Skeletal muscle tissue (tissue), 4 donors: ENCODE data around the gene SPRR1A. TPM values are rescaled to one million over a fixed set of nuclear protein-coding genes. Genes with fewer than 3 reads are reported as not detected.
"Not testable (repeated sequence)": the region's sequence is repeated elsewhere in the genome, so short reads cannot be mapped to it uniquely, and the experiment has no call there.

Experiments
- H3K27ac ChIP-seq: one replicate; pipeline ENCODE4 v1.7.0; 2013; ENCODE audit warnings: mild to moderate bottlenecking, low read depth, low read length, inconsistent platforms
- H3K27me3 ChIP-seq, 3 donors: one replicate each; pipeline ENCODE4 v1.7.0; 2013; ENCODE audit warnings: low read length in 3 of 3; ENCODE audit not compliant: control insufficient read depth in 3 of 3, insufficient read depth in 3 of 3
- H3K36me3 ChIP-seq, 3 donors: one replicate each; pipeline ENCODE4 v1.7.0; 2013; ENCODE audit warnings: low read length in 3 of 3; ENCODE audit not compliant: control insufficient read depth in 3 of 3, insufficient read depth in 3 of 3
- H3K4me1 ChIP-seq, 3 donors: one replicate each; pipeline ENCODE4 v1.7.0; 2013; ENCODE audit warnings: low read length in 3 of 3, mild to moderate bottlenecking in 3 of 3; ENCODE audit not compliant: control insufficient read depth in 3 of 3, insufficient read depth in 3 of 3
- H3K4me3 ChIP-seq, 3 donors: one replicate each; pipeline ENCODE4 v1.7.0; 2013; ENCODE audit warnings: low read length in 3 of 3
- H3K9ac ChIP-seq, 3 donors: one replicate each; pipeline ENCODE4 v1.7.0; 2013; ENCODE audit warnings: low read length in 3 of 3, mild to moderate bottlenecking in 3 of 3, moderate library complexity in 2 of 3, low read depth in 1 of 3
- H3K9me3 ChIP-seq, 3 donors: one replicate each; pipeline ENCODE4 v1.7.0; 2013; ENCODE audit warnings: low read length in 3 of 3; ENCODE audit not compliant: control insufficient read depth in 3 of 3
- total RNA-seq: library from RNA; depleted of rRNA; stranded (reverse); fragments of >200 nt; gene quantifications from one replicate; pipeline ENCODE4 v1.2.3, GENCODE V29; 2014
- donor health status: Osteomylitis.

SPRR1A gene
- total RNA-seq, 1 donor from 2014 or later, result not detected

DNA sequence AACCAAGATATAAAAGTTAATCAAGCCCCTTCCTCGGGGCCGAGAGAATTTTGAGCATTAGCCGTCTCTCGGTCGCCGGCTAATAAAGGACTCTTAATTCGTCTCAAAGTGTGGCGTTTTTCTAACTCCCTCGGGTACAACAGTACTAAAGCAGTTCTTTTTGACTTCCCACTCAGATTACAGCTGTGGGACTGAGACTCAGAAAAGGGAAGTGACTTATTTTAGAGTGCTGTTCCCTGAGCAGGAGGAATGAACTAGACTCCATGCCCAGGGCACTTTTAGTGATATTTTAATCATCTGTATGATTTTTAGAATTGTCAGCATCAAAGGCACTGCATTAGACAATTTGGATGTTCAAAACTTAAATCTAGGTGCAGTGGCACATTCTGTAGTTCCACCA is 38.5 kb downstream of the SPRR1A start:
- not testable (repeated sequence) for H3K4me3 ChIP-seq, H3K36me3 ChIP-seq, H3K9ac ChIP-seq, H3K4me1 ChIP-seq, H3K27ac ChIP-seq, H3K27me3 ChIP-seq, H3K9me3 ChIP-seq

- H3K27me3 ChIP-seq, result no peaks in the 10 kb centered on the region
- H3K36me3 ChIP-seq, result no peaks in the 10 kb centered on the region
- peaks cover 0 to 2% (median 0%) of the 10 kb centered on the region in 3 donors for H3K9me3 ChIP-seq
- no peaks in the 10 kb centered on the region for H3K4me1 ChIP-seq
- no peak overlapping the region for H3K4me3 ChIP-seq
- no peak overlapping the region for H3K27ac ChIP-seq
- H3K9ac ChIP-seq, result no peak overlapping the region
Observed at GRCh38 chr1:153023109-153023508, 39.2 kb downstream of the SPRR1A start.

DNA sequence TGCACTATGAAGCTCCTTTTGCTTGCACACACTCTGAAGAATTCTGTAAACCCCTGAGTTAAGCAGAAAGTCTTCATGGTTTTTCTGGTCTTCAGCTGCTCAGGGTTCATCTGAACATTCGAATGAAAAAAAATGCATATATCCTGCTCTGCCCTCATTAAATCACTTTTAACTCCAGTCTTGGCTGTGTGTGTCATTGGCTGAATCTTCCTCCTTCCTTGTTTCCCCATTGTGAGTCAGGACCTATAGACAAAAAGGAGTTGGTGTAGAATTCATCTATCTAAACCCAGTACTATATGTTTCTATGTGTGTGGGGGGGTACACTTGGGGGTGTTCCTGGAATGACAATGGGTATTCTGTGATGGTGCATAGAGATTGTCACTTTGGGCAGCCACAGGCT is 40.5 kb downstream of the SPRR1A start:
- Histone ChIP-seq H3K36me3 (no peaks in the 10 kb centered on the region), H3K4me3 (no peak overlapping the region), H3K27me3 (no peaks in the 10 kb centered on the region), H3K9ac (no peak overlapping the region), H3K9me3 (peaks cover 0 to 2% (median 0%) of the 10 kb centered on the region in 3 donors), H3K27ac (no peak overlapping the region), H3K4me1 (no peaks in the 10 kb centered on the region)

DNA sequence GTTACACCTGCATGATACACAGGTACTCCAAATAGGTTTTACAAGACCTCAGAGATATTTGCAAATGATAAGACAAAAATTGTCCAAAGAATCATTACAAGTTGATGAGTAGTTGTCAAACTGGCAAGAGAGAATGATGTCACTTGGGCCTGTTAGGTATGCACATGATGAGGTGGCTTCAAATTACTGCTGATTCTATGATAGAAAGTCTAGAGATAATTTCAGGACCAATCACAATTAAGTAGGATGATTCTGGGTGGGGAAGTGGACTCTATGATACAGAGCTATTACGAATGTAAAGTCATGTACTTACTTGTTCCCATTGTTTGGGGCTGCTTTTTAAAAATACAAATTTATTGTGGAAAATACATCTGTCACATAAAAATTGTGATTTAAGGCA is 41.9 kb downstream of the SPRR1A start:
- Histone ChIP-seq H3K36me3 (no peaks in the 10 kb centered on the region), H3K27me3 (no peaks in the 10 kb centered on the region), H3K9me3 (peaks cover 0 to 2% (median 0%) of the 10 kb centered on the region in 3 donors), H3K9ac (no peak overlapping the region), H3K4me1 (no peaks in the 10 kb centered on the region), H3K27ac (no peak overlapping the region), H3K4me3 (no peak overlapping the region)

- H3K9me3 ChIP-seq, result peaks cover 0 to 2% (median 0%) of the 10 kb centered on the region in 3 donors
- H3K27ac ChIP-seq, result no peak overlapping the region
- no peak overlapping the region for H3K9ac ChIP-seq
- no peak overlapping the region for H3K4me3 ChIP-seq
- no peaks in the 10 kb centered on the region for H3K4me1 ChIP-seq
- no peaks in the 10 kb centered on the region for H3K27me3 ChIP-seq
- no peaks in the 10 kb centered on the region for H3K36me3 ChIP-seq
Observed at GRCh38 chr1:153028766-153029165, 44.9 kb downstream of the SPRR1A start.

DNA sequence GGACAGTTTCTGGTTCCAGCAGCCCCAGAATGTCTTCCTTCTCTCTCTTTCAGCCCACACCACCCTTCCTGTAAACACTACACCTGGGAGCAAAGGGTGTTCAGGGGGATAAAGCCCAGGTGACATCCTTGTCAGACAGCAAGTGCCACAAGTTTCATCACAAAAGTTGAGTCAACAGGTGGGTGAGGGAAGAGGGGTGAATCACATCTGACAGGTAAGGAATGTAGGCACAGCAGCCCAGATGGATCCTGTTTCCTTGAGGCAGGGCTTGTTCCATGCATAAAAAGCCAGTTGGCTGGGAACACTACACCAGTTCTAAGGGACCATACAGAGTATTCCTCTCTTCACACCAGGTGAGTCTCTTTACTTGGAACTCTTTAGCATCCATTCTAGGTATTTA is 47.0 kb downstream of the SPRR1A start, which contains the start of gene SPRR1B:
Gene SPRR1B, plus strand, starts transcription at position 309 of the 400 bp plus-strand sequence. CDS start 1,143 bp downstream, outside the sequence.
- peaks cover 0 to 2% (median 0%) of the 10 kb centered on the region in 3 donors for H3K9me3 ChIP-seq
- H3K36me3 ChIP-seq, result no peaks in the 10 kb centered on the region
- no peaks in the 10 kb centered on the region for H3K27me3 ChIP-seq
- H3K4me3 ChIP-seq, result no peak within 1 kb of the TSS
- no peaks in the 10 kb centered on the region for H3K4me1 ChIP-seq
- no peak within 1 kb of the TSS for H3K9ac ChIP-seq
- no peak within 1 kb of the TSS for H3K27ac ChIP-seq

DNA sequence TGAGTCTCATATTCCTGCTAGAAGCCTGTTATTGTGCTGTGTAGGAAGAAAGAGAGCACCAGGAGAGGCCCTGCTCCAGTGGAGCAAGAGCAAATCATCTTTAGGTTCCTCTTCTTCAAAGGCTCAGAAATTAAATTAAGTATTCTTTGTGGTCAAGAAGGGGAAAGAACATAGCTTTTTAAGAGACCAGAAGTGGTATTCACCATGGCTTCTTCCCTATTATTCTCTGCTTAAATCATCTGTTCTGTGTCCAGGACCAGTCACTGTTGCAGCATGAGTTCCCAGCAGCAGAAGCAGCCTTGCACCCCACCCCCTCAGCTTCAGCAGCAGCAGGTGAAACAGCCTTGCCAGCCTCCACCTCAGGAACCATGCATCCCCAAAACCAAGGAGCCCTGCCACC is 48.2 kb downstream of the SPRR1A start:
- no peaks in the 10 kb centered on the region for H3K36me3 ChIP-seq

DNA sequence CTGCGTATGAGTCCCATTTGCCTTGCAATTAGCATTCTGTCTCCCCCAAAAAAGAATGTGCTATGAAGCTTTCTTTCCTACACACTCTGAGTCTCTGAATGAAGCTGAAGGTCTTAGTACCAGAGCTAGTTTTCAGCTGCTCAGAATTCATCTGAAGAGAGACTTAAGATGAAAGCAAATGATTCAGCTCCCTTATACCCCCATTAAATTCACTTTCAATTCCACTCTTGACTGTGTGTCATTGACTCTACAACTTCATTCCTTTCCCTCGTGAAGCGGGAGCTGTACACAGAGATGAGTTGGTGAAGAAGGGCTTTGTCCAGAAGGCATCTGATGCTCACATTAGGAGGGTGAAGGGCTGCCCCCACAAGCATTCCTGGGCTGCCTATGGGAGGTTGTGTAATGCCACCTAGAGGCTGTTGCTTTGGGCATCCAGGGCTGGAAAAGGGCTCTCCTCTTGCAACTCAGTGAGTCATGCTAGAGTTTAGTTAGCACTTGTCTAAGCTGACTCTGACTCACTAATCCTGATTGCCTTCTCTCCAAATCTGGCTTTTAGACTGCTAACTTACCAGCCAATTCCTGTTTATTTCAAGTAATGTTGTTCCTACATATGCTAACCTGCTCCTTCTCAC is 48.9 kb downstream of the SPRR1A start:
- H3K27ac ChIP-seq, result no peak overlapping the region
- no peak overlapping the region for H3K9ac ChIP-seq
- no peaks in the 10 kb centered on the region for H3K27me3 ChIP-seq
- peaks cover 0 to 2% (median 0%) of the 10 kb centered on the region in 3 donors for H3K9me3 ChIP-seq
- H3K4me3 ChIP-seq, result no peak overlapping the region
- H3K4me1 ChIP-seq, result no peaks in the 10 kb centered on the region
- H3K36me3 ChIP-seq, result no peaks in the 10 kb centered on the region

More for the DNA sequence above, 48.2 kb downstream of the SPRR1A start:
- H3K4me1 ChIP-seq, result no peaks in the 10 kb centered on the region
- H3K9ac ChIP-seq, result no peak overlapping the region
- no peak overlapping the region for H3K27ac ChIP-seq
- H3K27me3 ChIP-seq, result no peaks in the 10 kb centered on the region
- peaks cover 0 to 2% (median 0%) of the 10 kb centered on the region in 3 donors for H3K9me3 ChIP-seq
- no peak overlapping the region for H3K4me3 ChIP-seq

- no peak overlapping the region for H3K4me3 ChIP-seq
- H3K27me3 ChIP-seq, result no peaks in the 10 kb centered on the region
- H3K9ac ChIP-seq, result no peak overlapping the region
- H3K4me1 ChIP-seq, result no peaks in the 10 kb centered on the region
- no peak overlapping the region for H3K27ac ChIP-seq
- no peaks in the 10 kb centered on the region for H3K36me3 ChIP-seq
- H3K9me3 ChIP-seq, result no peaks in the 10 kb centered on the region
Observed at GRCh38 chr1:153035211-153035610, 51.3 kb downstream of the SPRR1A start.
